ENCODE measurements around the gene CDH23. TPM values are rescaled to one million over a fixed set of nuclear protein-coding genes. Genes with fewer than 3 reads are reported as not detected.

Gene CDH23
- total and polyA plus RNA-seq, 2 experiments from 2014 or later: 0.08 TPM; not detected in 1

- Histone ChIP-seq H3K9ac (no peak overlapping the region), H3K4me1 (ENCODE audit: insufficient read depth) (peaks cover 3% of the 10 kb centered on the region; the same call in 1 of the 2 replicates), H3F3A (ENCODE audit: insufficient read depth) (no peaks in the 10 kb centered on the region), H3K79me2 (ENCODE audit: insufficient read depth) (no peaks in the 10 kb centered on the region), H3K4me2 (ENCODE audit: unreplicated experiment) (no peak overlapping the region), H3K4me3 (no peak overlapping the region), H3K9me2 (ENCODE audit: insufficient read depth) (no peaks in the 10 kb centered on the region), H3K36me3 (ENCODE audit: low read depth) (no peaks in the 10 kb centered on the region), H3K9me3 (ENCODE audit: low read depth) (no peaks in the 10 kb centered on the region), H3K27me3 (replicated peaks; ENCODE audit: insufficient read depth) (0 out of 2 replicates have a peak, but pooled peaks cover 9% of the 10 kb centered on the region), H4K20me1 (ENCODE audit: insufficient read depth) (no peaks in the 10 kb centered on the region), H3K27ac (no peak overlapping the region), H2AFZ (no peak overlapping the region)
- 94 to 100% methylated on average over 2 of the region's 2 CpGs for WGBS, 2 experiments (ENCODE audit: low coverage in 1 of 2, low lambda C conversion rate in 2 of 2, missing lambda C conversion rate in 2 of 2)
- in situ Hi-C loops (cut with MboI): no loop called here
- TF ChIP-seq EZH2phosphoT487 (IDR thresholded peaks at IDR 0.05; ENCODE audit: insufficient read depth, low read depth) (no peak), EZH2 (IDR thresholded peaks at IDR 0.05; ENCODE audit: insufficient read depth, poor library complexity, severe bottlenecking) (no peak)
- peak; percentile 71 for DNase-seq
Observed at GRCh38 chr10:71613261-71613777, 216.6 kb downstream of the CDH23 start.

GRCh38 chr10:71613877-71614276 lies 217.2 kb downstream of the CDH23 start:
- in situ Hi-C loops (cut with MboI): no loop called here
- no peaks in the 10 kb centered on the region for H4K20me1 ChIP-seq (ENCODE audit: insufficient read depth)

GRCh38 chr10:71614946-71615345 lies 218.2 kb downstream of the CDH23 start:
- no peak for TF ChIP-seq EZH2phosphoT487 (IDR thresholded peaks at IDR 0.05; ENCODE audit: insufficient read depth, low read depth)
- no peak for TF ChIP-seq EZH2 (IDR thresholded peaks at IDR 0.05; ENCODE audit: insufficient read depth, poor library complexity, severe bottlenecking)
- in situ Hi-C loops (cut with MboI): no loop called here
- Histone ChIP-seq H2AFZ (no peak overlapping the region), H3K9me2 (ENCODE audit: insufficient read depth) (no peaks in the 10 kb centered on the region), H3K36me3 (ENCODE audit: low read depth) (no peaks in the 10 kb centered on the region), H3K79me2 (ENCODE audit: insufficient read depth) (no peaks in the 10 kb centered on the region), H3K4me2 (ENCODE audit: unreplicated experiment) (no peak overlapping the region), H3K4me3 (no peak overlapping the region), H3F3A (ENCODE audit: insufficient read depth) (no peaks in the 10 kb centered on the region), H3K9ac (no peak overlapping the region), H4K20me1 (ENCODE audit: insufficient read depth) (no peaks in the 10 kb centered on the region), H3K27me3 (replicated peaks; ENCODE audit: insufficient read depth) (0 out of 2 replicates have a peak, but pooled peaks cover 8% of the 10 kb centered on the region), H3K4me1 (ENCODE audit: insufficient read depth) (peaks cover 3% of the 10 kb centered on the region; the same call in 1 of the 2 replicates), H3K9me3 (ENCODE audit: low read depth) (no peaks in the 10 kb centered on the region), H3K27ac (no peak overlapping the region)
- WGBS, 2 experiments (ENCODE audit: low coverage in 1 of 2, low lambda C conversion rate in 2 of 2, missing lambda C conversion rate in 2 of 2): 64 to 66% methylated on average over 5 of the region's 5 CpGs
- DNase-seq: no peak

More at GRCh38 chr10:71613877-71614276, 217.2 kb downstream of the CDH23 start:
- Histone ChIP-seq H3K27ac (no peak overlapping the region), H3K4me1 (ENCODE audit: insufficient read depth) (peaks cover 3% of the 10 kb centered on the region; the same call in 1 of the 2 replicates), H3K36me3 (ENCODE audit: low read depth) (no peaks in the 10 kb centered on the region), H3F3A (ENCODE audit: insufficient read depth) (no peaks in the 10 kb centered on the region), H3K4me2 (ENCODE audit: unreplicated experiment) (no peak overlapping the region), H3K9me3 (ENCODE audit: low read depth) (no peaks in the 10 kb centered on the region), H3K9ac (no peak overlapping the region), H3K4me3 (no peak overlapping the region), H2AFZ (no peak overlapping the region), H3K79me2 (ENCODE audit: insufficient read depth) (no peaks in the 10 kb centered on the region), H3K27me3 (replicated peaks; ENCODE audit: insufficient read depth) (0 out of 2 replicates have a peak, but pooled peaks cover 9% of the 10 kb centered on the region), H3K9me2 (ENCODE audit: insufficient read depth) (no peaks in the 10 kb centered on the region)
- WGBS, 2 experiments (ENCODE audit: low coverage in 1 of 2, low lambda C conversion rate in 2 of 2, missing lambda C conversion rate in 2 of 2): 88 to 91% methylated on average over 4 of the region's 4 CpGs
- TF ChIP-seq EZH2 (IDR thresholded peaks at IDR 0.05; ENCODE audit: insufficient read depth, poor library complexity, severe bottlenecking): no peak
- no peak for TF ChIP-seq EZH2phosphoT487 (IDR thresholded peaks at IDR 0.05; ENCODE audit: insufficient read depth, low read depth)
- no peak for DNase-seq

- no peak overlapping the region for H3K27ac ChIP-seq
- TF ChIP-seq EZH2phosphoT487 (IDR thresholded peaks at IDR 0.05; ENCODE audit: insufficient read depth, low read depth) (no peak), EZH2 (IDR thresholded peaks at IDR 0.05; ENCODE audit: insufficient read depth, poor library complexity, severe bottlenecking) (no peak)
- H3K79me2 ChIP-seq (ENCODE audit: insufficient read depth): no peaks in the 10 kb centered on the region
- peaks cover 3% of the 10 kb centered on the region; the same call in 1 of the 2 replicates for H3K4me1 ChIP-seq (ENCODE audit: insufficient read depth)
- no peak overlapping the region for H2AFZ ChIP-seq
- in situ Hi-C loops (cut with MboI): no loop called here
- no peak overlapping the region for H3K4me3 ChIP-seq
- no peak for DNase-seq
- H3K4me2 ChIP-seq (ENCODE audit: unreplicated experiment): no peak overlapping the region
- H3K9ac ChIP-seq: no peak overlapping the region
- H3K9me3 ChIP-seq (ENCODE audit: low read depth): no peaks in the 10 kb centered on the region
- H3F3A ChIP-seq (ENCODE audit: insufficient read depth): no peaks in the 10 kb centered on the region
- H4K20me1 ChIP-seq (ENCODE audit: insufficient read depth): no peaks in the 10 kb centered on the region
- 0 out of 2 replicates have a peak, but pooled peaks cover 4% of the 10 kb centered on the region for H3K27me3 ChIP-seq (replicated peaks; ENCODE audit: insufficient read depth)
- H3K9me2 ChIP-seq (ENCODE audit: insufficient read depth): no peaks in the 10 kb centered on the region
- no peaks in the 10 kb centered on the region for H3K36me3 ChIP-seq (ENCODE audit: low read depth)
- 79 to 81% methylated on average over 24 of the region's 24 CpGs for WGBS, 2 experiments (ENCODE audit: low coverage in 1 of 2, low lambda C conversion rate in 2 of 2, missing lambda C conversion rate in 2 of 2)
Observed at GRCh38 chr10:71615538-71616329, 219.0 kb downstream of the CDH23 start.

Measured in GM23248 (cell line).